ENCODE data around the gene ARMC12.

ARMC12 gene

GRCh38 chr6:35736253-35736894 is 458 bp upstream of the ARMC12 start:
- no peak for DNase-seq

- DNase-seq, result peak; percentile 27
These were observed 780 bp downstream of the ARMC12 start for GRCh38 chr6:35737413-35738211.

- no peak for DNase-seq
These were observed 3.1 kb downstream of the ARMC12 start for GRCh38 chr6:35739645-35740524.

GRCh38 chr6:35742842-35743241 is 6.0 kb downstream of the ARMC12 start:
- DNase-seq, result no peak

GRCh38 chr6:35745509-35745908 is 8.7 kb downstream of the ARMC12 start:
- no peak for DNase-seq

- DNase-seq, result no peak
These were observed 9.7 kb downstream of the ARMC12 start for GRCh38 chr6:35746516-35746915.

- DNase-seq, result no peak
These were observed 11.0 kb downstream of the ARMC12 start for GRCh38 chr6:35747877-35748276.

- no peak for DNase-seq
These were observed 13.7 kb downstream of the ARMC12 start for GRCh38 chr6:35750557-35750956.

GRCh38 chr6:35751594-35751993 is 14.8 kb downstream of the ARMC12 start:
- DNase-seq, result no peak

GRCh38 chr6:35752330-35752729 is 15.5 kb downstream of the ARMC12 start:
- DNase-seq, result no peak

GRCh38 chr6:35754452-35755277 is 17.8 kb downstream of the ARMC12 start:
- DNase-seq, result no peak

GRCh38 chr6:35755278-35755924 is 18.6 kb downstream of the ARMC12 start:
- no peak for DNase-seq

- DNase-seq, result no peak
These were observed 20.8 kb downstream of the ARMC12 start for GRCh38 chr6:35757456-35758123.

- no peak for DNase-seq
These were observed 22.6 kb downstream of the ARMC12 start for GRCh38 chr6:35759426-35759825.

- no peak for DNase-seq
These were observed 28.9 kb downstream of the ARMC12 start for GRCh38 chr6:35765739-35766138.

- no peak for DNase-seq
These were observed 32.4 kb downstream of the ARMC12 start for GRCh38 chr6:35769211-35769610.

- no peak for DNase-seq
These were observed 34.5 kb downstream of the ARMC12 start for GRCh38 chr6:35771343-35771627.

- no peak for DNase-seq
These were observed 37.4 kb downstream of the ARMC12 start for GRCh38 chr6:35774116-35774794.

- no peak for DNase-seq
These were observed 38.2 kb downstream of the ARMC12 start for GRCh38 chr6:35775031-35775430.

GRCh38 chr6:35776364-35777215 is 39.8 kb downstream of the ARMC12 start, which contains the start of gene CLPSL2:
TSS of gene CLPSL2 (plus strand) at chr6:35776598. CDS start at chr6:35776619, 21 bp downstream.
- DNase-seq, result no peak

All from NCI-H2107 (cell line).